Thyroid gland (tissue), 4 donors: ENCODE results near the gene SCAPER. TPM values are rescaled to one million over a fixed set of nuclear protein-coding genes. Genes with fewer than 3 reads are reported as not detected.

Experiments
- DNase-seq, 2 donors: peaks; one replicate each; pipeline ENCODE4 v3.0.0-alpha.2; 2019
- H3K27ac ChIP-seq, 3 donors: fragments of 200-600 bp; sonication (generic); 1 replicate in 2 of 3; 2 replicates in 1 of 3; pipeline ENCODE4 v1.5.1; 2016 to 2019; ENCODE audit warnings: mild to moderate bottlenecking in 1 of 3, moderate library complexity in 1 of 3
- H3K27me3 ChIP-seq: fragments of 200-600 bp; sonication (generic); one replicate; pipeline ENCODE4 v1.5.1; 2019
- H3K36me3 ChIP-seq, 2 donors: fragments of 200-600 bp; sonication (generic); one replicate each; pipeline ENCODE4 v1.5.1; 2016 to 2019
- H3K4me1 ChIP-seq, 2 donors: fragments of 200-600 bp; sonication (generic); one replicate each; pipeline ENCODE4 v1.5.1; 2017 to 2019
- H3K4me3 ChIP-seq, 3 donors: fragments of 200-600 bp; sonication (generic); replicated peaks in 1 of 3; 1 replicate in 2 of 3; 2 replicates in 1 of 3; pipeline ENCODE4 v1.5.1; 2016; ENCODE audit warnings: mild to moderate bottlenecking in 1 of 3
- H3K9me3 ChIP-seq: fragments of 200-600 bp; sonication (generic); one replicate; pipeline ENCODE4 v1.5.1; 2017
- CTCF ChIP-seq, 6 experiments: fragments of 200-600 bp in 3 of 6; fragments of 450-650 bp in 3 of 6; sonication (generic) in 3 of 6; IDR thresholded peaks; one replicate each; pipeline ENCODE4 v1.5.1; 2016 to 2019; ENCODE audit warnings: antibody characterized with exemption in 6 of 6, mild to moderate bottlenecking in 2 of 6, inconsistent platforms in 1 of 6, moderate library complexity in 1 of 6
- POLR2A ChIP-seq, 2 donors: fragments of 450-650 bp; IDR thresholded peaks; one replicate each; pipeline ENCODE4 v1.6.1; 2017; ENCODE audit warnings: antibody characterized with exemption in 2 of 2, mild to moderate bottlenecking in 2 of 2, moderate library complexity in 1 of 2
- WGBS, 2 donors: methylation state at CpG; one replicate each; pipeline ENCODE4 v1.1.5; 2017; 5-methylcytosine and 5-hydroxymethylcytosine counted together
- intact Hi-C: fragments of 100-400 bp; cut with DNase I; formaldehyde crosslinking; loops from one replicate; pipeline ENCODE4 v1.15.1; 2023
- total RNA-seq, 4 donors: library from RNA; depleted of rRNA; stranded (reverse); fragments of >200 nt; gene quantifications; one replicate each; pipeline ENCODE4 v1.2.3, GENCODE V29; 2016

Gene SCAPER
- total RNA-seq, 4 donors from 2014 or later: 45.2 to 90.8 (median 63.6) TPM

GRCh38 chr15:76310475-76311099, 594.6 kb downstream of the SCAPER start:
- DNase-seq: peak; percentile 21 to 29
- intact Hi-C loops: no loop called here

GRCh38 chr15:76309601-76310330, 595.4 kb downstream of the SCAPER start:
- H3K27ac ChIP-seq: no peak overlapping the region
- no peak for DNase-seq
- WGBS, 2 donors: 85 to 88% methylated on average over 13 of the region's 13 CpGs
- no peaks in the 10 kb centered on the region for H3K36me3 ChIP-seq
- H3K9me3 ChIP-seq: no peaks in the 10 kb centered on the region
- no peaks in the 10 kb centered on the region for H3K27me3 ChIP-seq
- peak overlapping the region in 1 of 3 donors; percentile 78 for H3K4me3 ChIP-seq
- intact Hi-C loops: no loop called here
- peaks cover 4 to 13% of the 10 kb centered on the region in 2 donors for H3K4me1 ChIP-seq
- TF ChIP-seq CTCF (IDR thresholded peaks at IDR 0.05) (no peak), POLR2A (IDR thresholded peaks at IDR 0.05) (no peak)

More at GRCh38 chr15:76310475-76311099, 594.6 kb downstream of the SCAPER start:
- Histone ChIP-seq H3K4me1 (peaks cover 4 to 13% of the 10 kb centered on the region in 2 donors), H3K9me3 (no peaks in the 10 kb centered on the region), H3K27me3 (no peaks in the 10 kb centered on the region), H3K27ac (peak overlapping the region; percentile 55 to 80 (median 70)), H3K4me3 (peak overlapping the region; percentile 76 to 82 (median 78)), H3K36me3 (no peaks in the 10 kb centered on the region)
- WGBS, 2 donors: 2% methylated on average over 16 of the region's 16 CpGs
- TF ChIP-seq POLR2A (IDR thresholded peaks at IDR 0.05): no peak
- no peak for TF ChIP-seq CTCF (IDR thresholded peaks at IDR 0.05)

GRCh38 chr15:76303909-76304308, 601.2 kb downstream of the SCAPER start:
- no peak for DNase-seq
- intact Hi-C loops: no loop called here
- no peaks in the 10 kb centered on the region for H3K4me1 ChIP-seq
- no peaks in the 10 kb centered on the region for H3K9me3 ChIP-seq
- H3K27ac ChIP-seq: no peak overlapping the region
- no peaks in the 10 kb centered on the region for H3K36me3 ChIP-seq
- H3K4me3 ChIP-seq: no peak overlapping the region
- no peaks in the 10 kb centered on the region for H3K27me3 ChIP-seq
- 92 to 97% methylated on average over 1 of the region's 1 CpG for WGBS, 2 donors
- TF ChIP-seq CTCF (IDR thresholded peaks at IDR 0.05) (no peak), POLR2A (IDR thresholded peaks at IDR 0.05) (no peak)

- 75 to 76% methylated on average over 1 of the region's 1 CpG for WGBS, 2 donors
Measured at GRCh38 chr15:76299786-76300185, 605.4 kb downstream of the SCAPER start.

More at GRCh38 chr15:76299786-76300185, 605.4 kb downstream of the SCAPER start:
- Histone ChIP-seq H3K27me3 (no peaks in the 10 kb centered on the region), H3K4me1 (no peaks in the 10 kb centered on the region), H3K4me3 (no peak overlapping the region), H3K36me3 (no peaks in the 10 kb centered on the region), H3K27ac (no peak overlapping the region), H3K9me3 (no peaks in the 10 kb centered on the region)
- DNase-seq: no peak
- intact Hi-C loops: no loop called here
- TF ChIP-seq POLR2A (IDR thresholded peaks at IDR 0.05) (no peak), CTCF (IDR thresholded peaks at IDR 0.05) (no peak)
